Osteocyte (in vitro differentiated cells): ENCODE results near the gene BNC2. TPM values are rescaled to one million over a fixed set of nuclear protein-coding genes. Genes with fewer than 3 reads are reported as not detected.

Experiments
- DNase-seq: peaks from one replicate; pipeline ENCODE4 v3.0.0; 2021; ENCODE audit warnings: mixed read lengths; ENCODE audit not compliant: unreplicated experiment; ENCODE audit errors: extremely low spot score
- H3K27ac Mint-ChIP-seq: one replicate; pipeline ENCODE4 v1.8.0; 2021; ENCODE audit warnings: mild to moderate bottlenecking, mixed read lengths; ENCODE audit not compliant: unreplicated experiment
- H3K27me3 Mint-ChIP-seq: one replicate; pipeline ENCODE4 v1.8.0; 2021; ENCODE audit warnings: mixed read lengths; ENCODE audit not compliant: unreplicated experiment
- H3K36me3 Mint-ChIP-seq: one replicate; pipeline ENCODE4 v1.8.0; 2021; ENCODE audit warnings: mixed read lengths; ENCODE audit not compliant: unreplicated experiment
- H3K4me1 Mint-ChIP-seq: one replicate; pipeline ENCODE4 v1.8.0; 2021; ENCODE audit warnings: mixed read lengths; ENCODE audit not compliant: unreplicated experiment
- H3K4me3 Mint-ChIP-seq: one replicate; pipeline ENCODE4 v1.8.0; 2021; ENCODE audit warnings: mild to moderate bottlenecking, moderate library complexity, mixed read lengths; ENCODE audit not compliant: unreplicated experiment
- H3K9me3 Mint-ChIP-seq: one replicate; pipeline ENCODE4 v1.8.0; 2021; ENCODE audit warnings: mixed read lengths; ENCODE audit not compliant: unreplicated experiment
- CTCF ChIP-seq: fragments of 200-600 bp; sonication (generic); IDR thresholded peaks from 2 replicates; pipeline ENCODE4 v1.5.0; 2021; ENCODE audit warnings: antibody characterized with exemption, mild to moderate bottlenecking, moderate library complexity
- total RNA-seq: library from RNA; stranded (reverse); gene quantifications from 2 replicates; pipeline ENCODE4 v1.2.1, GENCODE V29; 2021

BNC2 gene
- total RNA-seq, 1 donor from 2014 or later: 66.5 TPM

DNA sequence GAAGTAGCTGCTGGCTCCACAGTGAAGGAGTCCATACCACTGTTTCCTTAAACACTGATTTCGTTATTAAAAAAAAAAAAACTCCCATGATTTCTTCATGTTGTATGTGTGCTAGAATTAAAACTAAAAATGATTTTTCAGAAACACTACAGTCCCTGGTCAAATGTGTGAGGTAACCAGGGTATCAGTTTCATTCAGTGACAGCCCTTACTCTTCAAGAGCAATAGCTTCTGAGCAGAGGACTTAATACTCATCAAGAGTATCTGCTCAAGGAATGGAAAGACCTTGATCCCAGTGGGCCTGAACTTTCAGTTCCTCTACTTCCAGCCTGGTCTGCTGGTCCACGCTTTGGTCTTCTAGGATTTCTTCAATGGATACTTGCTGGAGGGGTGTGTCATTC, 95.1 kb downstream of the BNC2 start:
- peaks cover 12% of the 10 kb centered on the region for H3K36me3 Mint-ChIP-seq
- peaks cover 5% of the 10 kb centered on the region for H3K4me1 Mint-ChIP-seq
- H3K27me3 Mint-ChIP-seq: no peaks in the 10 kb centered on the region

DNA sequence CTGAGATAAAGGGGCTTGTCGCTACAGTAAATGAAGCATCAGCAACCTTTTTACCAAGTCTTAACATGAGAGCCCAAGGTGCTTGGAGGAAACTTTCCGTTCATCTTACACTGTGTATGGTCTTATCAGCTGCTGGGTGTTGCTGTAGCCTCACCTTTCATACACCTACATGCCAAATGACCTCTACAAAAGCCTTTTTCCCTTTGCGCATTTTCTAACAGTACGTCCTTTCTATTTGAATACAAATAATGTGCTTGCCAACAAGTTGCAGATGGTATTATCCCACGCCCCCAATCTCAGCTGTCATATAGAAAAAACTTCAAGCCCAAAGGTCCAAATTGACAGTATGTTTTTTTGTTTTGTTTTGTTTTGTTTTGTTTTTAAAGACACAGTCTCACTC, 96.9 kb downstream of the BNC2 start:
- DNase-seq: no peak
- Mint-ChIP-seq H3K36me3 (peaks cover 13% of the 10 kb centered on the region), H3K27ac (no peak overlapping the region), H3K9me3 (no peaks in the 10 kb centered on the region), H3K4me1 (peaks cover 5% of the 10 kb centered on the region), H3K4me3 (no peak overlapping the region), H3K27me3 (no peaks in the 10 kb centered on the region)
- no peak for TF ChIP-seq CTCF

More for the DNA sequence above, 95.1 kb downstream of the BNC2 start:
- DNase-seq: no peak
- H3K4me3 Mint-ChIP-seq: no peak overlapping the region
- no peak overlapping the region for H3K27ac Mint-ChIP-seq
- no peaks in the 10 kb centered on the region for H3K9me3 Mint-ChIP-seq
- no peak for TF ChIP-seq CTCF

DNA sequence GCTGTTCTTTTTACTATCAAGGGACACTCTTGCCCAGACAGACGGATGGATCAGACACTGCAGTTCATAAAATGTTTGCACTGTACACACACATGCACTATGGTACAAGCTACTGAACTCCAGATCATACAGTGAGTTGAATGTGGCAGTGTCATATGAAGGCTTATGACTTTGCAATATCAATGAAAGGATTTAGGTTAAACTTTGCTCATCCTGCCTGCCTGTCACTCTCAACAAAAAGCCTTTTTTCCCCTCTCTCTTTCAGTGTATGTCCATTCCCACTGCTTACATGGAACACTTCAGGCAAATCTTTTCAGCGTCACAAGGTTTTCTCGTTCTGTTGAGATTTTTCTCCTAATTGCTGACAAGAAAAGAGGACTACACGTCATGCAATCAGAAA, 97.4 kb downstream of the BNC2 start:
- peaks cover 2% of the 10 kb centered on the region for H3K4me1 Mint-ChIP-seq
- TF ChIP-seq CTCF: no peak

DNA sequence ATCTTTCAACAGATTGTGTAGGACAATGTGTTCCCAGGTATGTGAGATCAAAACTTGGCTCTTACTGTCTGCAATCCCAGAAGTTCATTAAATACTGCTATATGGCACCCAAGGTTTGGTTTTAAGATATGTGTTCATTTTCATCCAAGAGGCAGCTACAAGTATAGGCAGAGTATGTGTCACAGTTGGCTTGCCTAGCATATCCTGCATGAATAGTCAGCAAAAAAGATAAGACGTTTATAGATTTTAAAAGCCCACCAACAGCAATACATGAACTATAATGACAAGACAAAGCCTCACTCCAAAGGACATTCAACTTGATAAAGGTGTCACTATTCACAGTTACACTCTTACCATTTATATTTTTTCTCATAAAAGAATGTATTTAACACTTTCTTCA, 99.1 kb downstream of the BNC2 start:
- peaks cover 10% of the 10 kb centered on the region for H3K4me1 Mint-ChIP-seq
- no peak overlapping the region for H3K4me3 Mint-ChIP-seq
- no peak for DNase-seq
- no peak overlapping the region for H3K27ac Mint-ChIP-seq
- no peaks in the 10 kb centered on the region for H3K27me3 Mint-ChIP-seq
- H3K36me3 Mint-ChIP-seq: peaks cover 13% of the 10 kb centered on the region
- H3K9me3 Mint-ChIP-seq: no peaks in the 10 kb centered on the region
- TF ChIP-seq CTCF: no peak

More for the DNA sequence above, 97.4 kb downstream of the BNC2 start:
- Mint-ChIP-seq H3K9me3 (no peaks in the 10 kb centered on the region), H3K27me3 (no peaks in the 10 kb centered on the region), H3K4me3 (no peak overlapping the region), H3K27ac (no peak overlapping the region), H3K36me3 (peaks cover 16% of the 10 kb centered on the region)
- no peak for DNase-seq

GRCh38 chr9:16769291-16769690, 101.2 kb downstream of the BNC2 start:
- TF ChIP-seq CTCF: no peak
- H3K27me3 Mint-ChIP-seq: no peaks in the 10 kb centered on the region
- no peak overlapping the region for H3K4me3 Mint-ChIP-seq
- peaks cover 10% of the 10 kb centered on the region for H3K4me1 Mint-ChIP-seq
- no peak overlapping the region for H3K27ac Mint-ChIP-seq
- no peaks in the 10 kb centered on the region for H3K9me3 Mint-ChIP-seq
- no peak for DNase-seq
- H3K36me3 Mint-ChIP-seq: peaks cover 9% of the 10 kb centered on the region
